ENCODE data around the gene UPK1B.

The UPK1B gene

GRCh38 chr3:119206611-119207511, 33.5 kb downstream of the UPK1B start:
- Histone ChIP-seq H3K27ac (ENCODE audit: low read length) (no peak overlapping the region), H3K9me3 (ENCODE audit: control insufficient read depth in 1 of 2, low read length in 2 of 2) (no peaks in the 10 kb centered on the region), H3K27me3 (ENCODE audit: low read depth, low read length) (no peaks in the 10 kb centered on the region), H3K36me3 (ENCODE audit: control insufficient read depth in 1 of 2, insufficient read depth in 2 of 2, low read length in 2 of 2) (peaks cover 2 to 24% of the 10 kb centered on the region in 2 donors), H3K4me1 (ENCODE audit: control insufficient read depth in 1 of 2, insufficient read depth in 2 of 2, low read length in 2 of 2) (no peaks in the 10 kb centered on the region), H3K4me3 (ENCODE audit: low read depth in 1 of 2, low read length in 2 of 2) (no peak overlapping the region)

- Histone ChIP-seq H3K36me3 (ENCODE audit: control insufficient read depth in 1 of 2, insufficient read depth in 2 of 2, low read length in 2 of 2) (peaks cover 8 to 30% of the 10 kb centered on the region in 2 donors), H3K27ac (ENCODE audit: low read length) (no peak overlapping the region)
Observed at GRCh38 chr3:119207512-119207875, 34.1 kb downstream of the UPK1B start.

GRCh38 chr3:119211193-119211592, 37.8 kb downstream of the UPK1B start:
- Histone ChIP-seq H3K36me3 (ENCODE audit: control insufficient read depth in 1 of 2, insufficient read depth in 2 of 2, low read length in 2 of 2) (peaks cover 24 to 56% of the 10 kb centered on the region in 2 donors), H3K4me3 (ENCODE audit: low read depth in 1 of 2, low read length in 2 of 2) (no peak overlapping the region), H3K27me3 (ENCODE audit: low read depth, low read length) (no peaks in the 10 kb centered on the region), H3K4me1 (ENCODE audit: control insufficient read depth in 1 of 2, insufficient read depth in 2 of 2, low read length in 2 of 2) (no peaks in the 10 kb centered on the region), H3K9me3 (ENCODE audit: control insufficient read depth in 1 of 2, low read length in 2 of 2) (no peaks in the 10 kb centered on the region), H3K27ac (ENCODE audit: low read length) (no peak overlapping the region)

More at GRCh38 chr3:119207512-119207875, 34.1 kb downstream of the UPK1B start:
- Histone ChIP-seq H3K4me1 (ENCODE audit: control insufficient read depth in 1 of 2, insufficient read depth in 2 of 2, low read length in 2 of 2) (no peaks in the 10 kb centered on the region), H3K9me3 (ENCODE audit: control insufficient read depth in 1 of 2, low read length in 2 of 2) (no peaks in the 10 kb centered on the region), H3K4me3 (ENCODE audit: low read depth in 1 of 2, low read length in 2 of 2) (no peak overlapping the region), H3K27me3 (ENCODE audit: low read depth, low read length) (no peaks in the 10 kb centered on the region)

GRCh38 chr3:119211803-119212202, 38.4 kb downstream of the UPK1B start:
- peaks cover 26 to 59% of the 10 kb centered on the region in 2 donors for H3K36me3 ChIP-seq (ENCODE audit: control insufficient read depth in 1 of 2, insufficient read depth in 2 of 2, low read length in 2 of 2)
- no peaks in the 10 kb centered on the region for H3K4me1 ChIP-seq (ENCODE audit: control insufficient read depth in 1 of 2, insufficient read depth in 2 of 2, low read length in 2 of 2)
- H3K9me3 ChIP-seq (ENCODE audit: control insufficient read depth in 1 of 2, low read length in 2 of 2) = no peaks in the 10 kb centered on the region
- no peaks in the 10 kb centered on the region for H3K27me3 ChIP-seq (ENCODE audit: low read depth, low read length)
- H3K4me3 ChIP-seq (ENCODE audit: low read depth in 1 of 2, low read length in 2 of 2) = no peak overlapping the region
- H3K27ac ChIP-seq (ENCODE audit: low read length) = no peak overlapping the region

- H3K27me3 ChIP-seq (ENCODE audit: low read depth, low read length) = no peaks in the 10 kb centered on the region
- H3K4me3 ChIP-seq (ENCODE audit: low read depth in 1 of 2, low read length in 2 of 2) = no peak overlapping the region
- no peaks in the 10 kb centered on the region for H3K9me3 ChIP-seq (ENCODE audit: control insufficient read depth in 1 of 2, low read length in 2 of 2)
- peaks cover 56 to 81% of the 10 kb centered on the region in 2 donors for H3K36me3 ChIP-seq (ENCODE audit: control insufficient read depth in 1 of 2, insufficient read depth in 2 of 2, low read length in 2 of 2)
- H3K27ac ChIP-seq (ENCODE audit: low read length) = no peak overlapping the region
- H3K4me1 ChIP-seq (ENCODE audit: control insufficient read depth in 1 of 2, insufficient read depth in 2 of 2, low read length in 2 of 2) = no peaks in the 10 kb centered on the region
Observed at GRCh38 chr3:119219069-119219468, 45.7 kb downstream of the UPK1B start.

GRCh38 chr3:119220198-119220597, 46.8 kb downstream of the UPK1B start:
- H3K4me1 ChIP-seq (ENCODE audit: control insufficient read depth in 1 of 2, insufficient read depth in 2 of 2, low read length in 2 of 2) = no peaks in the 10 kb centered on the region
- no peaks in the 10 kb centered on the region for H3K9me3 ChIP-seq (ENCODE audit: control insufficient read depth in 1 of 2, low read length in 2 of 2)
- peaks cover 58 to 73% of the 10 kb centered on the region in 2 donors for H3K36me3 ChIP-seq (ENCODE audit: control insufficient read depth in 1 of 2, insufficient read depth in 2 of 2, low read length in 2 of 2)
- no peaks in the 10 kb centered on the region for H3K27me3 ChIP-seq (ENCODE audit: low read depth, low read length)
- H3K27ac ChIP-seq (ENCODE audit: low read length) = no peak overlapping the region
- no peak overlapping the region for H3K4me3 ChIP-seq (ENCODE audit: low read depth in 1 of 2, low read length in 2 of 2)

- Histone ChIP-seq H3K27ac (ENCODE audit: low read length) (no peak overlapping the region), H3K4me3 (ENCODE audit: low read depth in 1 of 2, low read length in 2 of 2) (no peak overlapping the region), H3K9me3 (ENCODE audit: control insufficient read depth in 1 of 2, low read length in 2 of 2) (no peaks in the 10 kb centered on the region), H3K36me3 (ENCODE audit: control insufficient read depth in 1 of 2, insufficient read depth in 2 of 2, low read length in 2 of 2) (peaks cover 52 to 64% of the 10 kb centered on the region in 2 donors), H3K27me3 (ENCODE audit: low read depth, low read length) (no peaks in the 10 kb centered on the region), H3K4me1 (ENCODE audit: control insufficient read depth in 1 of 2, insufficient read depth in 2 of 2, low read length in 2 of 2) (no peaks in the 10 kb centered on the region)
Observed at GRCh38 chr3:119220970-119221667, 47.7 kb downstream of the UPK1B start.

GRCh38 chr3:119221779-119222320, 48.5 kb downstream of the UPK1B start:
- H3K4me1 ChIP-seq (ENCODE audit: control insufficient read depth in 1 of 2, insufficient read depth in 2 of 2, low read length in 2 of 2) = no peaks in the 10 kb centered on the region
- no peak overlapping the region for H3K4me3 ChIP-seq (ENCODE audit: low read depth in 1 of 2, low read length in 2 of 2)
- H3K36me3 ChIP-seq (ENCODE audit: control insufficient read depth in 1 of 2, insufficient read depth in 2 of 2, low read length in 2 of 2) = peaks cover 57 to 68% of the 10 kb centered on the region in 2 donors
- no peaks in the 10 kb centered on the region for H3K9me3 ChIP-seq (ENCODE audit: control insufficient read depth in 1 of 2, low read length in 2 of 2)
- no peaks in the 10 kb centered on the region for H3K27me3 ChIP-seq (ENCODE audit: low read depth, low read length)
- H3K27ac ChIP-seq (ENCODE audit: low read length) = no peak overlapping the region

- no peaks in the 10 kb centered on the region for H3K4me1 ChIP-seq (ENCODE audit: control insufficient read depth in 1 of 2, insufficient read depth in 2 of 2, low read length in 2 of 2)
- no peaks in the 10 kb centered on the region for H3K27me3 ChIP-seq (ENCODE audit: low read depth, low read length)
- no peak overlapping the region for H3K4me3 ChIP-seq (ENCODE audit: low read depth in 1 of 2, low read length in 2 of 2)
- H3K27ac ChIP-seq (ENCODE audit: low read length) = no peak overlapping the region
- no peaks in the 10 kb centered on the region for H3K9me3 ChIP-seq (ENCODE audit: control insufficient read depth in 1 of 2, low read length in 2 of 2)
- H3K36me3 ChIP-seq (ENCODE audit: control insufficient read depth in 1 of 2, insufficient read depth in 2 of 2, low read length in 2 of 2) = peaks cover 60 to 66% of the 10 kb centered on the region in 2 donors
Observed at GRCh38 chr3:119222391-119222790, 49.0 kb downstream of the UPK1B start.

- Histone ChIP-seq H3K36me3 (ENCODE audit: control insufficient read depth in 1 of 2, insufficient read depth in 2 of 2, low read length in 2 of 2) (peaks cover 58 to 66% of the 10 kb centered on the region in 2 donors), H3K9me3 (ENCODE audit: control insufficient read depth in 1 of 2, low read length in 2 of 2) (no peaks in the 10 kb centered on the region), H3K4me1 (ENCODE audit: control insufficient read depth in 1 of 2, insufficient read depth in 2 of 2, low read length in 2 of 2) (no peaks in the 10 kb centered on the region), H3K27me3 (ENCODE audit: low read depth, low read length) (no peaks in the 10 kb centered on the region), H3K27ac (ENCODE audit: low read length) (no peak overlapping the region), H3K4me3 (ENCODE audit: low read depth in 1 of 2, low read length in 2 of 2) (no peak overlapping the region)
Observed at GRCh38 chr3:119223511-119223910, 50.1 kb downstream of the UPK1B start.

- no peaks in the 10 kb centered on the region for H3K4me1 ChIP-seq (ENCODE audit: control insufficient read depth in 1 of 2, insufficient read depth in 2 of 2, low read length in 2 of 2)
- no peak overlapping the region for H3K4me3 ChIP-seq (ENCODE audit: low read depth in 1 of 2, low read length in 2 of 2)
- peaks cover 62 to 69% of the 10 kb centered on the region in 2 donors for H3K36me3 ChIP-seq (ENCODE audit: control insufficient read depth in 1 of 2, insufficient read depth in 2 of 2, low read length in 2 of 2)
- no peaks in the 10 kb centered on the region for H3K27me3 ChIP-seq (ENCODE audit: low read depth, low read length)
- no peaks in the 10 kb centered on the region for H3K9me3 ChIP-seq (ENCODE audit: control insufficient read depth in 1 of 2, low read length in 2 of 2)
- no peak overlapping the region for H3K27ac ChIP-seq (ENCODE audit: low read length)
Observed at GRCh38 chr3:119225121-119225520, 51.7 kb downstream of the UPK1B start.
